Body of pancreas (tissue), 4 donors: ENCODE data around the gene KCTD19.

ENCODE experiments used
- CTCF ChIP-seq, 7 experiments: fragments of 450-650 bp in 4 of 7; fragments of 200-600 bp in 3 of 7; sonication (generic) in 3 of 7; IDR thresholded peaks; one replicate each; pipeline ENCODE4 v1.5.1; 2016 to 2019; ENCODE audit warnings: antibody characterized with exemption in 7 of 7
- POLR2A ChIP-seq, 3 donors: fragments of 450-650 bp; IDR thresholded peaks; one replicate each; pipeline ENCODE4 v1.6.1; 2016; ENCODE audit warnings: antibody characterized with exemption in 3 of 3, mild to moderate bottlenecking in 2 of 3

- TF ChIP-seq POLR2A (IDR thresholded peaks at IDR 0.05), result no peak
- no peak for TF ChIP-seq CTCF (IDR thresholded peaks at IDR 0.05)
Observed at GRCh38 chr16:67356396-67356795, 29.9 kb upstream of the KCTD19 start.
